OCI-LY3 (cell line): Measurements from ENCODE around the gene CCDC117.

Experiments
- H2AFZ ChIP-seq: fragments of 200-600, 300-600 bp; shearing (Covaris generic); 2 replicates; pipeline ENCODE4 v1.6.0; 2014; ENCODE audit warnings: antibody characterized with exemption, low read depth, low read length
- H3K27ac ChIP-seq: fragments of 200-600, 300-600 bp; sonication (generic); 2 replicates; pipeline ENCODE4 v1.5.1; 2014; ENCODE audit warnings: mild to moderate bottlenecking, low read length, moderate library complexity, mixed read lengths
- H3K27me3 ChIP-seq: fragments of 200-600, 300-600 bp; sonication (generic); 2 replicates; pipeline ENCODE4 v1.6.1; 2014; ENCODE audit warnings: low read depth, low read length, mixed read lengths
- H3K36me3 ChIP-seq: fragments of 200-600, 300-600 bp; sonication (generic); replicated peaks from 2 replicates; pipeline ENCODE3; 2014; ENCODE audit warnings: low read depth, low read length, mixed read lengths
- H3K4me1 ChIP-seq: fragments of 300-600, 200-600 bp; sonication (generic); 2 replicates; pipeline ENCODE4 v1.6.1; 2014; ENCODE audit warnings: low read length, mixed read lengths
- H3K4me2 ChIP-seq: fragments of 200-600, 300-600 bp; sonication (generic); 2 replicates; pipeline ENCODE4 v1.6.1; 2014; ENCODE audit warnings: low read length, mixed read lengths
- H3K4me3 ChIP-seq: fragments of 300-600, 200-600 bp; sonication (generic); 2 replicates; pipeline ENCODE4 v1.5.1; 2014; ENCODE audit warnings: antibody characterized with exemption, mild to moderate bottlenecking, low read length, moderate library complexity
- H3K79me2 ChIP-seq: fragments of 300-600, 200-600 bp; shearing (Covaris generic); 2 replicates; pipeline ENCODE4 v1.6.1; 2014; ENCODE audit warnings: mild to moderate bottlenecking, low read length, mixed read lengths
- H3K9ac ChIP-seq: fragments of 300-600, 200-600 bp; shearing (Covaris generic); 2 replicates; pipeline ENCODE4 v1.6.0; 2014; ENCODE audit warnings: mild to moderate bottlenecking, low read length, moderate library complexity
- H3K9me3 ChIP-seq: fragments of 200-600, 300-600 bp; shearing (Covaris generic); 2 replicates; pipeline ENCODE4 v1.6.1; 2014; ENCODE audit warnings: low read length, mixed read lengths; ENCODE audit not compliant: insufficient read depth
- H4K20me1 ChIP-seq: fragments of 200-600, 300-600 bp; sonication (generic); 2 replicates; pipeline ENCODE4 v1.6.1; 2016; ENCODE audit warnings: low read length, mixed read lengths; ENCODE audit not compliant: insufficient read depth
- CTCF ChIP-seq: fragments of 200-600, 300-600 bp; sonication (generic); IDR thresholded peaks from 2 replicates; pipeline ENCODE4 v1.5.1; 2014; ENCODE audit warnings: antibody characterized with exemption, low read length, low read depth
- EZH2phosphoT487 ChIP-seq: fragments of 200-600 bp; shearing (Covaris generic); IDR thresholded peaks from 2 replicates; pipeline ENCODE4 v1.6.1; 2018; ENCODE audit warnings: antibody characterized with exemption, mixed run types, low read depth

The CCDC117 gene

GRCh38 chr22:28741200-28741784 is 31.2 kb upstream of the CCDC117 start:
- H3K36me3 ChIP-seq = peaks cover 21% of the 10 kb centered on the region
- H3K27ac ChIP-seq = peak overlapping the region; percentile 73
- peak overlapping the region; percentile 84 for H3K9ac ChIP-seq
- H2AFZ ChIP-seq = peak overlapping the region; percentile 59
- no peaks in the 10 kb centered on the region for H3K9me3 ChIP-seq
- H3K4me1 ChIP-seq = peaks cover 12% of the 10 kb centered on the region
- H3K27me3 ChIP-seq = no peaks in the 10 kb centered on the region
- H3K4me3 ChIP-seq = peak overlapping the region; percentile 81
- H3K4me2 ChIP-seq = peak overlapping the region; percentile 80
- H3K79me2 ChIP-seq = peaks cover 61% of the 10 kb centered on the region
- H4K20me1 ChIP-seq = peaks cover 8% of the 10 kb centered on the region; the same call in 1 of the 2 replicates
- TF ChIP-seq CTCF (no peak), EZH2phosphoT487 (no peak)

- TF ChIP-seq EZH2phosphoT487 = no peak
- TF ChIP-seq CTCF = peak; percentile 36; the same call in 1 of the 2 replicates
- peaks cover 54% of the 10 kb centered on the region for H3K79me2 ChIP-seq
Measured at GRCh38 chr22:28741785-28742561, 30.5 kb upstream of the CCDC117 start, which contains the start of the genes CHEK2 and HSCB. CHEK2 (minus strand) TSS chr22:28741820; CDS start chr22:28734721, 7,099 bp downstream. HSCB (plus strand) TSS chr22:28742039; CDS start chr22:28742096, 57 bp downstream.

GRCh38 chr22:28742562-28742962 is 29.9 kb upstream of the CCDC117 start:
- H3K4me2 ChIP-seq = peak overlapping the region; percentile 92
- peak overlapping the region; percentile 83 for H3K27ac ChIP-seq
- no peak overlapping the region for H2AFZ ChIP-seq
- peak overlapping the region; percentile 81 for H3K4me3 ChIP-seq
- H3K27me3 ChIP-seq = no peaks in the 10 kb centered on the region
- H3K9me3 ChIP-seq = no peaks in the 10 kb centered on the region
- peaks cover 51% of the 10 kb centered on the region for H3K79me2 ChIP-seq
- H3K4me1 ChIP-seq = peaks cover 12% of the 10 kb centered on the region
- peak overlapping the region; percentile 94 for H3K9ac ChIP-seq
- TF ChIP-seq EZH2phosphoT487 = no peak
- no peak for TF ChIP-seq CTCF
- peaks cover 23% of the 10 kb centered on the region for H3K36me3 ChIP-seq
- peaks cover 7% of the 10 kb centered on the region; the same call in 1 of the 2 replicates for H4K20me1 ChIP-seq

More at GRCh38 chr22:28741785-28742561, 30.5 kb upstream of the CCDC117 start, which contains the start of the genes CHEK2 and HSCB:
- H3K4me3 ChIP-seq = peak within 1 kb of the TSS; percentile 81
- no peaks in the 10 kb centered on the region for H3K9me3 ChIP-seq
- H2AFZ ChIP-seq = peak within 1 kb of the TSS; percentile 70
- H3K36me3 ChIP-seq = peaks cover 19% of the 10 kb centered on the region
- peak within 1 kb of the TSS; percentile 92 for H3K4me2 ChIP-seq
- H3K27ac ChIP-seq = peak within 1 kb of the TSS; percentile 83
- peak within 1 kb of the TSS; percentile 94 for H3K9ac ChIP-seq
- peaks cover 12% of the 10 kb centered on the region for H3K4me1 ChIP-seq
- no peaks in the 10 kb centered on the region for H3K27me3 ChIP-seq
- peaks cover 7% of the 10 kb centered on the region; the same call in 1 of the 2 replicates for H4K20me1 ChIP-seq

GRCh38 chr22:28743852-28744251 is 28.6 kb upstream of the CCDC117 start:
- Histone ChIP-seq H3K4me1 (peaks cover 12% of the 10 kb centered on the region), H3K4me2 (no peak overlapping the region), H3K36me3 (peaks cover 30% of the 10 kb centered on the region), H3K4me3 (no peak overlapping the region), H3K79me2 (peaks cover 38% of the 10 kb centered on the region), H3K9ac (no peak overlapping the region), H3K27ac (no peak overlapping the region), H3K9me3 (no peaks in the 10 kb centered on the region), H2AFZ (no peak overlapping the region), H4K20me1 (peaks cover 7% of the 10 kb centered on the region; the same call in 1 of the 2 replicates), H3K27me3 (no peaks in the 10 kb centered on the region)
- TF ChIP-seq EZH2phosphoT487 (no peak), CTCF (no peak)
